BJ (cell line): ENCODE data around the gene NEURL1B. TPM values are rescaled to one million over a fixed set of nuclear protein-coding genes. Genes with fewer than 3 reads are reported as not detected.
A peak's percentile ranks its signal among the peaks of the same experiment; 100 is the strongest.
"Not testable (repeated sequence)": the region's sequence is repeated elsewhere in the genome, so short reads cannot be mapped to it uniquely, and the experiment has no call there.

ENCODE experiments used
- CTCF ChIA-PET: fragments of 350-600 bp; formaldehyde crosslinking; extraction: SDS; loops from one replicate; lab custom pipeline; 2021; ENCODE audit warnings: antibody characterized with exemption, inconsistent platforms; lab: Yijun Ruan, JAX
- POLR2A ChIA-PET: fragments of 300-600 bp; sonication (Branson Sonifier 250); formaldehyde crosslinking; extraction: SDS; loops from one replicate; lab custom pipeline; 2021; ENCODE audit warnings: antibody characterized with exemption; lab: Charles Lee
- DNase-seq: peaks from one replicate; pipeline ENCODE4 v3.0.0-alpha.2; 2011; ENCODE audit warnings: low read depth
- H3K27me3 ChIP-seq: 2 replicates; pipeline ENCODE4 v1.6.0; 2011; ENCODE audit warnings: low read length; ENCODE audit not compliant: control insufficient read depth, insufficient read depth
- H3K36me3 ChIP-seq: 2 replicates; pipeline ENCODE4 v1.5.1; 2011; ENCODE audit warnings: low read length; ENCODE audit not compliant: control insufficient read depth, insufficient read depth
- H3K4me3 ChIP-seq: 2 replicates; pipeline ENCODE4 v1.5.1; 2011; ENCODE audit warnings: low read depth, mild to moderate bottlenecking, control low read depth, low read length
- polyA plus RNA-seq: library from polyadenylated mRNA; depleted of rRNA; stranded (reverse); fragments of >200 nt; gene quantifications from 2 replicates; pipeline ENCODE4 v1.2.3, GENCODE V29; 2011
- TF ChIP-seq, protein P1 (sequence below): IDR thresholded peaks from 2 replicates; pipeline ENCODE4 v1.5.1; 2011; ENCODE audit warnings: low read depth, mild to moderate bottlenecking, control low read depth, inconsistent platforms, low read length, moderate library complexity; ENCODE audit not compliant: insufficient read depth

Gene NEURL1B
- polyA plus RNA-seq, 1 experiment: 2.3 TPM

GRCh38 chr5:172646716-172647285 is 5.7 kb downstream of the NEURL1B start:
- H3K27me3 ChIP-seq: no peaks in the 10 kb centered on the region
- H3K4me3 ChIP-seq: no peak overlapping the region
- TF ChIP-seq, protein P1, sequence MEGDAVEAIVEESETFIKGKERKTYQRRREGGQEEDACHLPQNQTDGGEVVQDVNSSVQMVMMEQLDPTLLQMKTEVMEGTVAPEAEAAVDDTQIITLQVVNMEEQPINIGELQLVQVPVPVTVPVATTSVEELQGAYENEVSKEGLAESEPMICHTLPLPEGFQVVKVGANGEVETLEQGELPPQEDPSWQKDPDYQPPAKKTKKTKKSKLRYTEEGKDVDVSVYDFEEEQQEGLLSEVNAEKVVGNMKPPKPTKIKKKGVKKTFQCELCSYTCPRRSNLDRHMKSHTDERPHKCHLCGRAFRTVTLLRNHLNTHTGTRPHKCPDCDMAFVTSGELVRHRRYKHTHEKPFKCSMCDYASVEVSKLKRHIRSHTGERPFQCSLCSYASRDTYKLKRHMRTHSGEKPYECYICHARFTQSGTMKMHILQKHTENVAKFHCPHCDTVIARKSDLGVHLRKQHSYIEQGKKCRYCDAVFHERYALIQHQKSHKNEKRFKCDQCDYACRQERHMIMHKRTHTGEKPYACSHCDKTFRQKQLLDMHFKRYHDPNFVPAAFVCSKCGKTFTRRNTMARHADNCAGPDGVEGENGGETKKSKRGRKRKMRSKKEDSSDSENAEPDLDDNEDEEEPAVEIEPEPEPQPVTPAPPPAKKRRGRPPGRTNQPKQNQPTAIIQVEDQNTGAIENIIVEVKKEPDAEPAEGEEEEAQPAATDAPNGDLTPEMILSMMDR: peak; percentile 25; the same call in 1 of the 2 replicates
- CTCF ChIA-PET: interaction anchor here (1.3 kb wide), 1 partner anchor 20 kb away, joined by 3 read pairs; no protein-coding TSS in a partner anchor
- no peak for DNase-seq
- POLR2A ChIA-PET: no interaction called here
- H3K36me3 ChIP-seq: no peaks in the 10 kb centered on the region

DNA sequence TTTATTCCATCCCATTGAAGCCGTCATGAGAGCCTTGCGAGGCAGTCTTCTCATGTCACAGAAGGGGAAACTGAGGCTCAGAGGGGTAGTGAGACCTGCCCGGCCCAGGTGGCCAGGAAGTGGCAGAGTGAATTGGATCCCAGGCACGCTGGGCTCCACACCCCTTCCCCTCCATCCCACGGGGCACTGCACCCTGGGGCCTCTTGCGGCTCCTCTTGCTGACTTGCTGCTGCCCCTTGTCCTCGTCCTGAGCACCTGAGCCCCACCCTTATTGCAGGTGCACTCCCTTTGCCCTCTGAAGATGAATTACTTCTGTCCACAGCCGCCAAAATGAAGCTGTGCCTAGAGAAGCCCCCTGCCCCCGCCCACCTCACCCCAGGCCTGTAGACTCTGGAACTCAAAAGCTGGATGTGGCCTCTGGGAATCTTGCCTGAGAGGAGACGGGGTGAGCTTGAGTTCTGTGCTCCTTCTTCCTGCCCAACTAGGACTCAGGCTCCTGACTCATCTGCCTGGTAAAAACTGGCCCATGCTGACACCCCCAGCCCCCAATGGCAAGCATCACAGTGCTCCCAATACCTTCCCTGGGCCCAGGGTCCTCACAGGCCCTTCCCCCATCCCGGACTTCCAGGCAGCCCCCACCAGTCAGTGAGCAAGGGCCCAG is 6.4 kb downstream of the NEURL1B start:
- ChIA-PET POLR2A (no interaction called here), CTCF (interaction anchor here (1.3 kb wide), 1 partner anchor 20 kb away, joined by 3 read pairs; no protein-coding TSS in a partner anchor)
- Histone ChIP-seq H3K4me3 (no peak overlapping the region), H3K36me3 (no peaks in the 10 kb centered on the region), H3K27me3 (no peaks in the 10 kb centered on the region)
- TF ChIP-seq, protein P1: no peak
- no peak for DNase-seq

- POLR2A ChIA-PET: no interaction called here
- H3K36me3 ChIP-seq: no peaks in the 10 kb centered on the region
- DNase-seq: no peak
- TF ChIP-seq, protein P1: no peak
- CTCF ChIA-PET: no interaction called here
- no peak overlapping the region for H3K4me3 ChIP-seq
- no peaks in the 10 kb centered on the region for H3K27me3 ChIP-seq
Measured at GRCh38 chr5:172648013-172648381, 6.9 kb downstream of the NEURL1B start.

DNA sequence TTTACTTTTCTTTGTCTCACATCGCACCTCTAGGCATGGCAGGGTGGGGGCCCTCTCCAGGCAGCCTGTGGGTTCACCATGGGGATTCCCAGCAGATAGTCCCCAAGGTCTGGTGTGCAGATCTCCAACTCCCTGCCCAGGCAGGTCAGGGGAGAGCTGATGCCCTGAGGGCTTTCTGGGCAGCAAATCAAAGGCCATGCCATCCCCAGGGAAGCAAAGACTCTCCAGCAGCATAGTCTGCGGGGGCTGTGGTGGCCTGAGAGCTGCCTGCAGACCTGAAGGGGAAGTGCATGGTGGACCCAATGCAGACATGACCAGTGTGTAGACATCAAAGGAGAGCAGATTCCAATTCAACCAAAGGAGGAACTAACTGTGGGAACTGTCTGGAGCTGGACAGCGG is 7.7 kb downstream of the NEURL1B start:
- DNase-seq: no peak
- no peaks in the 10 kb centered on the region for H3K36me3 ChIP-seq
- ChIA-PET CTCF (interaction anchor here (0.8 kb wide), 1 partner anchor 48 kb away, joined by 3 read pairs; no protein-coding TSS in a partner anchor), POLR2A (no interaction called here)
- no peaks in the 10 kb centered on the region for H3K27me3 ChIP-seq
- no peak overlapping the region for H3K4me3 ChIP-seq
- TF ChIP-seq, protein P1: no peak

- H3K4me3 ChIP-seq, DNase-seq, H3K36me3 ChIP-seq, CTCF ChIA-PET, H3K27me3 ChIP-seq: not testable (repeated sequence)
- POLR2A ChIA-PET: interaction anchor here (0.6 kb wide), 1 partner anchor 161 kb away, joined by 4 read pairs; no protein-coding TSS in a partner anchor
Measured at GRCh38 chr5:172656496-172656895, 15.4 kb downstream of the NEURL1B start.

DNA sequence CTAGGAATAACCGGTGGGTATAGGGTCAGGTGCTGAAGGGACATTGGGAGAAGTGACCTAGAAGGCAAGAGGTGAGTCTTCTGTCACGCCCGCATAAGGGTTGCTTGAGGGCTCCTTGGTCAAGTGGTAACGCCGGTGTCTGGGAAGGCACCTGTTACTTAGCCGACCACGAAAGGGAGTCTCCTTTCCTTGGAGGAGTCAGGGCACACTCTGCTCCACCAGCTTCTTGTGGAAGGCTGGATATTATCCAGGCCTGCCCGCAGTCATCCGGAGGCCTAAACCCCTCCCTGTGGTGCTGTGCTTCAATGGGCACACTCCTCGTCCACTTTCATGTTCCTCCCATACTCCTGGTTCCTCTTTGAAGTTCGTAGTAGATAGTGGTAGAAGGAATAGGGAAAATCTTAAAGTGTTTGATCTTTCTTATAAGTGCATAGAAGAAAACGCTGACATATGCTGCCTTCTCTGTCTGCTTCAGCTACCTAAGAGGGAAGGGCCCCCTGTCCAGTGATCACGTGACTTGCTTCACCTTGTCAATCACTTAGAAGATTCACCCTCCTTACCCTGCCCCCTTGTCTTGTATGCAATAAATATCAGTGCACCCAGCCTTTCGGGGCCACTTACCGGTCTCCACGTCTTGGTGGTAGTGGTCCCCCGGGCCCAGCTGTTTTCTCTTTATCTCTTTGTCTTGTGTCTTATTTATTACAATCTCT is 16.6 kb downstream of the NEURL1B start:
- not testable (repeated sequence) for H3K4me3 ChIP-seq, H3K36me3 ChIP-seq, DNase-seq, H3K27me3 ChIP-seq
- ChIA-PET POLR2A (interaction anchor here (0.8 kb wide), 1 partner anchor 17 kb away, joined by 3 read pairs; no protein-coding TSS in a partner anchor), CTCF (interaction anchor here (3.4 kb wide), 1 partner anchor 39 kb away, joined by 16 read pairs; no protein-coding TSS in a partner anchor)
